Measurements from ENCODE around the gene PHAX.
"Not testable (repeated sequence)": the region's sequence is repeated elsewhere in the genome, so short reads cannot be mapped to it uniquely, and the experiment has no call there.

PHAX gene

GRCh38 chr5:126628102-126628501 lies 27.4 kb downstream of the PHAX start:
- Mint-ChIP-seq H3K4me1 (ENCODE audit: low read depth) (peaks cover 10% of the 10 kb centered on the region), H3K9me3 (no peaks in the 10 kb centered on the region), H3K36me3 (ENCODE audit: low read depth) (peaks cover 26% of the 10 kb centered on the region), H3K27ac (no peak overlapping the region), H3K27me3 (no peaks in the 10 kb centered on the region), H3K4me3 (no peak overlapping the region)

GRCh38 chr5:126631920-126632319 lies 31.2 kb downstream of the PHAX start:
- Mint-ChIP-seq H3K27ac (no peak overlapping the region), H3K36me3 (ENCODE audit: low read depth) (no peaks in the 10 kb centered on the region), H3K4me3 (no peak overlapping the region), H3K27me3 (no peaks in the 10 kb centered on the region), H3K4me1 (ENCODE audit: low read depth) (no peaks in the 10 kb centered on the region), H3K9me3 (no peaks in the 10 kb centered on the region)

GRCh38 chr5:126633552-126633951 lies 32.8 kb downstream of the PHAX start:
- H3K27ac Mint-ChIP-seq = no peak overlapping the region
- no peaks in the 10 kb centered on the region for H3K27me3 Mint-ChIP-seq

GRCh38 chr5:126635585-126635984 lies 34.8 kb downstream of the PHAX start:
- Mint-ChIP-seq H3K27ac (no peak overlapping the region), H3K4me3 (no peak overlapping the region), H3K36me3 (ENCODE audit: low read depth) (no peaks in the 10 kb centered on the region), H3K9me3 (no peaks in the 10 kb centered on the region), H3K27me3 (no peaks in the 10 kb centered on the region), H3K4me1 (ENCODE audit: low read depth) (no peaks in the 10 kb centered on the region)

More at GRCh38 chr5:126633552-126633951, 32.8 kb downstream of the PHAX start:
- no peaks in the 10 kb centered on the region for H3K9me3 Mint-ChIP-seq
- no peak overlapping the region for H3K4me3 Mint-ChIP-seq
- no peaks in the 10 kb centered on the region for H3K36me3 Mint-ChIP-seq (ENCODE audit: low read depth)
- no peaks in the 10 kb centered on the region for H3K4me1 Mint-ChIP-seq (ENCODE audit: low read depth)

GRCh38 chr5:126636956-126637355 lies 36.2 kb downstream of the PHAX start:
- Mint-ChIP-seq H3K27ac (no peak overlapping the region), H3K36me3 (ENCODE audit: low read depth) (no peaks in the 10 kb centered on the region), H3K4me1 (ENCODE audit: low read depth) (no peaks in the 10 kb centered on the region), H3K9me3 (no peaks in the 10 kb centered on the region), H3K4me3 (no peak overlapping the region), H3K27me3 (no peaks in the 10 kb centered on the region)

GRCh38 chr5:126640866-126641265 lies 40.1 kb downstream of the PHAX start:
- no peak overlapping the region for H3K27ac Mint-ChIP-seq
- H3K4me3 Mint-ChIP-seq = no peak overlapping the region
- peaks cover 6% of the 10 kb centered on the region for H3K36me3 Mint-ChIP-seq (ENCODE audit: low read depth)

GRCh38 chr5:126641387-126641786 lies 40.6 kb downstream of the PHAX start:
- Mint-ChIP-seq H3K27ac (no peak overlapping the region), H3K36me3 (ENCODE audit: low read depth) (peaks cover 6% of the 10 kb centered on the region), H3K4me3 (no peak overlapping the region), H3K9me3 (peaks cover 6% of the 10 kb centered on the region), H3K4me1 (ENCODE audit: low read depth) (no peaks in the 10 kb centered on the region), H3K27me3 (no peaks in the 10 kb centered on the region)

More at GRCh38 chr5:126640866-126641265, 40.1 kb downstream of the PHAX start:
- Mint-ChIP-seq H3K4me1 (ENCODE audit: low read depth) (no peaks in the 10 kb centered on the region), H3K9me3 (peaks cover 6% of the 10 kb centered on the region), H3K27me3 (no peaks in the 10 kb centered on the region)

- H3K9me3 Mint-ChIP-seq = peaks cover 6% of the 10 kb centered on the region
- H3K27me3 Mint-ChIP-seq = no peaks in the 10 kb centered on the region
- H3K4me3 Mint-ChIP-seq = no peak overlapping the region
- H3K4me1 Mint-ChIP-seq (ENCODE audit: low read depth) = no peaks in the 10 kb centered on the region
- H3K36me3 Mint-ChIP-seq (ENCODE audit: low read depth) = peaks cover 6% of the 10 kb centered on the region
- H3K27ac Mint-ChIP-seq = no peak overlapping the region
Observed at GRCh38 chr5:126645132-126645531, 44.4 kb downstream of the PHAX start.

GRCh38 chr5:126647071-126647470 lies 46.3 kb downstream of the PHAX start:
- H3K4me3 Mint-ChIP-seq = no peak overlapping the region
- no peaks in the 10 kb centered on the region for H3K27me3 Mint-ChIP-seq
- no peak overlapping the region for H3K27ac Mint-ChIP-seq
- H3K4me1 Mint-ChIP-seq (ENCODE audit: low read depth) = no peaks in the 10 kb centered on the region
- peaks cover 6% of the 10 kb centered on the region for H3K36me3 Mint-ChIP-seq (ENCODE audit: low read depth)
- peaks cover 6% of the 10 kb centered on the region for H3K9me3 Mint-ChIP-seq

- Mint-ChIP-seq H3K4me1 (ENCODE audit: low read depth) (no peaks in the 10 kb centered on the region), H3K27me3 (no peaks in the 10 kb centered on the region)
Observed at GRCh38 chr5:126648471-126648870, 47.7 kb downstream of the PHAX start.

GRCh38 chr5:126649057-126649456 lies 48.3 kb downstream of the PHAX start:
- H3K9me3 Mint-ChIP-seq; H3K27ac Mint-ChIP-seq; H3K4me1 Mint-ChIP-seq (ENCODE audit: low read depth); H3K27me3 Mint-ChIP-seq; H3K36me3 Mint-ChIP-seq (ENCODE audit: low read depth); H3K4me3 Mint-ChIP-seq: not testable (repeated sequence)

More at GRCh38 chr5:126648471-126648870, 47.7 kb downstream of the PHAX start:
- H3K36me3 Mint-ChIP-seq (ENCODE audit: low read depth) = peaks cover 6% of the 10 kb centered on the region
- peaks cover 6% of the 10 kb centered on the region for H3K9me3 Mint-ChIP-seq
- H3K4me3 Mint-ChIP-seq = no peak overlapping the region
- no peak overlapping the region for H3K27ac Mint-ChIP-seq

- not testable (repeated sequence) for H3K9me3 Mint-ChIP-seq; H3K36me3 Mint-ChIP-seq (ENCODE audit: low read depth); H3K27me3 Mint-ChIP-seq; H3K4me1 Mint-ChIP-seq (ENCODE audit: low read depth); H3K27ac Mint-ChIP-seq; H3K4me3 Mint-ChIP-seq
Observed at GRCh38 chr5:126649709-126650108, 49.0 kb downstream of the PHAX start.

- peaks cover 3% of the 10 kb centered on the region for H3K27me3 Mint-ChIP-seq
- H3K36me3 Mint-ChIP-seq (ENCODE audit: low read depth) = peaks cover 2% of the 10 kb centered on the region
- H3K27ac Mint-ChIP-seq = no peak overlapping the region
- no peaks in the 10 kb centered on the region for H3K4me1 Mint-ChIP-seq (ENCODE audit: low read depth)
- no peak overlapping the region for H3K4me3 Mint-ChIP-seq
- H3K9me3 Mint-ChIP-seq = peaks cover 2% of the 10 kb centered on the region
Observed at GRCh38 chr5:126650463-126650862, 49.7 kb downstream of the PHAX start.

GRCh38 chr5:126651013-126651577 lies 50.3 kb downstream of the PHAX start:
- Mint-ChIP-seq H3K9me3 (no peaks in the 10 kb centered on the region), H3K4me1 (ENCODE audit: low read depth) (no peaks in the 10 kb centered on the region), H3K27ac (no peak overlapping the region), H3K27me3 (peaks cover 3% of the 10 kb centered on the region), H3K4me3 (no peak overlapping the region), H3K36me3 (ENCODE audit: low read depth) (no peaks in the 10 kb centered on the region)

- H3K27ac Mint-ChIP-seq = no peak overlapping the region
- no peaks in the 10 kb centered on the region for H3K36me3 Mint-ChIP-seq (ENCODE audit: low read depth)
- H3K9me3 Mint-ChIP-seq = no peaks in the 10 kb centered on the region
- no peaks in the 10 kb centered on the region for H3K4me1 Mint-ChIP-seq (ENCODE audit: low read depth)
- H3K27me3 Mint-ChIP-seq = peaks cover 3% of the 10 kb centered on the region
- H3K4me3 Mint-ChIP-seq = no peak overlapping the region
Observed at GRCh38 chr5:126656401-126657007, 55.8 kb downstream of the PHAX start.

- no peaks in the 10 kb centered on the region for H3K9me3 Mint-ChIP-seq
- H3K4me3 Mint-ChIP-seq = no peak overlapping the region
- H3K36me3 Mint-ChIP-seq (ENCODE audit: low read depth) = no peaks in the 10 kb centered on the region
- no peaks in the 10 kb centered on the region for H3K4me1 Mint-ChIP-seq (ENCODE audit: low read depth)
- peaks cover 3% of the 10 kb centered on the region for H3K27me3 Mint-ChIP-seq
- no peak overlapping the region for H3K27ac Mint-ChIP-seq
Observed at GRCh38 chr5:126658561-126658960, 57.8 kb downstream of the PHAX start.

Measured in stimulated activated naive CD8-positive, alpha-beta T cell treated with anti-CD3 and anti-CD28 coated beads, Interleukin-15, Interleukin-2, amounts not matched to agents 100 ng/mL and 50 ng/mL, for 24 hours (primary cell).